Smooth muscle cell (in vitro differentiated cells): ENCODE results near the gene PDCD1. TPM values are rescaled to one million over a fixed set of nuclear protein-coding genes. Genes with fewer than 3 reads are reported as not detected.

Experiments used
- DNase-seq: peaks from one replicate; lab custom pipeline; 2025; ENCODE audit not compliant: unreplicated experiment; lab: John Stamatoyannopoulos, UW
- H2AFZ ChIP-seq: fragments of 200-600 bp; sonication (generic); 2 replicates; pipeline ENCODE4 v1.6.0; 2016; ENCODE audit warnings: antibody characterized with exemption, low read depth, mild to moderate bottlenecking
- H3F3A ChIP-seq: fragments of 200-600 bp; sonication (generic); 2 replicates; pipeline ENCODE4 v1.6.0; 2017; ENCODE audit warnings: antibody characterized with exemption, low read depth
- H3K27ac ChIP-seq: fragments of 200-600 bp; sonication (generic); 2 replicates; pipeline ENCODE4 v1.5.1; 2016; ENCODE audit warnings: low read depth, mild to moderate bottlenecking
- H3K27me3 ChIP-seq: fragments of 200-600 bp; sonication (generic); 2 replicates; pipeline ENCODE4 v1.6.1; 2016; ENCODE audit warnings: low read depth, mild to moderate bottlenecking
- H3K36me3 ChIP-seq: fragments of 200-600 bp; sonication (generic); 2 replicates; pipeline ENCODE4 v1.5.1; 2016; ENCODE audit warnings: low read depth
- H3K4me1 ChIP-seq: fragments of 200-600 bp; sonication (generic); 2 replicates; pipeline ENCODE4 v1.5.1; 2016; ENCODE audit warnings: low read depth
- H3K4me2 ChIP-seq: fragments of 200-600 bp; sonication (generic); 2 replicates; pipeline ENCODE4 v1.6.0; 2016; ENCODE audit warnings: mild to moderate bottlenecking
- H3K4me3 ChIP-seq: fragments of 200-600 bp; sonication (generic); 2 replicates; pipeline ENCODE4 v1.5.1; 2016; ENCODE audit warnings: mild to moderate bottlenecking
- H3K79me2 ChIP-seq: fragments of 200-600 bp; sonication (generic); 2 replicates; pipeline ENCODE4 v1.6.0; 2016; ENCODE audit warnings: low read depth, mild to moderate bottlenecking
- H3K9ac ChIP-seq: fragments of 200-600 bp; sonication (generic); 2 replicates; pipeline ENCODE4 v1.6.0; 2016; ENCODE audit warnings: low read depth
- H3K9me3 ChIP-seq: fragments of 200-600 bp; sonication (generic); replicated peaks from 2 replicates; pipeline ENCODE4 v1.5.1; 2016; ENCODE audit warnings: low read depth
- H4K20me1 ChIP-seq: fragments of 200-600 bp; sonication (generic); 2 replicates; pipeline ENCODE4 v1.6.0; 2016; ENCODE audit warnings: low read depth
- WGBS: methylation state at CpG from one replicate; pipeline ENCODE4 v1.1.7; 2016; ENCODE audit warnings: low lambda C conversion rate; 5-methylcytosine and 5-hydroxymethylcytosine counted together
- polyA plus RNA-seq: library from polyadenylated mRNA; unstranded; fragments of >200 nt; fragmentation: Nextera tagmentation; extraction: Ambion mirVana; gene quantifications from 2 replicates; pipeline ENCODE4 v1.2.1, GENCODE V29; 2016
- total RNA-seq: library from RNA; depleted of rRNA; stranded (reverse); fragments of >200 nt; gene quantifications from 2 replicates; pipeline ENCODE4 v1.2.3, GENCODE V29; 2014
- TF ChIP-seq, protein P1 (sequence below): fragments of 200-600 bp; sonication (generic); IDR thresholded peaks from 2 replicates; pipeline ENCODE4 v1.5.1; 2017; ENCODE audit warnings: borderline replicate concordance, mild to moderate bottlenecking, antibody characterized with exemption; ENCODE audit not compliant: insufficient read depth, poor library complexity, severe bottlenecking

The PDCD1 gene
- total and polyA plus RNA-seq, 2 experiments from 2014 or later = not detected

DNA sequence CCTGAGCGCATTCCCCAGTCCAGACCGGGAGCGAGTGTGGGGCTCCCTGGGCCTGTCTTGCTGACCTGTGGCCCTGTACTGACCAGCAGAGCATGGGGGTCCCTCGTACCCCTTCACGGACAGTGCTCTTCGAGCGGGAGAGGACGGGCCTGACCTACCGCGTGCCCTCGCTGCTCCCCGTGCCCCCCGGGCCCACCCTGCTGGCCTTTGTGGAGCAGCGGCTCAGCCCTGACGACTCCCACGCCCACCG, 44.4 kb downstream of the PDCD1 start:
- no peak overlapping the region for H3K4me2 ChIP-seq
- H3K27me3 ChIP-seq = no peaks in the 10 kb centered on the region
- no peaks in the 10 kb centered on the region for H3K4me1 ChIP-seq
- H3K79me2 ChIP-seq = no peaks in the 10 kb centered on the region
- H3K36me3 ChIP-seq = no peaks in the 10 kb centered on the region
- no peak overlapping the region for H2AFZ ChIP-seq
- no peaks in the 10 kb centered on the region for H3F3A ChIP-seq
- no peak overlapping the region for H3K4me3 ChIP-seq
- H3K9me3 ChIP-seq = no peaks in the 10 kb centered on the region
- no peak overlapping the region for H3K9ac ChIP-seq
- no peaks in the 10 kb centered on the region for H4K20me1 ChIP-seq
- no peak for DNase-seq
- 84% methylated on average over 17 of the region's 17 CpGs for WGBS
- TF ChIP-seq, protein P1, sequence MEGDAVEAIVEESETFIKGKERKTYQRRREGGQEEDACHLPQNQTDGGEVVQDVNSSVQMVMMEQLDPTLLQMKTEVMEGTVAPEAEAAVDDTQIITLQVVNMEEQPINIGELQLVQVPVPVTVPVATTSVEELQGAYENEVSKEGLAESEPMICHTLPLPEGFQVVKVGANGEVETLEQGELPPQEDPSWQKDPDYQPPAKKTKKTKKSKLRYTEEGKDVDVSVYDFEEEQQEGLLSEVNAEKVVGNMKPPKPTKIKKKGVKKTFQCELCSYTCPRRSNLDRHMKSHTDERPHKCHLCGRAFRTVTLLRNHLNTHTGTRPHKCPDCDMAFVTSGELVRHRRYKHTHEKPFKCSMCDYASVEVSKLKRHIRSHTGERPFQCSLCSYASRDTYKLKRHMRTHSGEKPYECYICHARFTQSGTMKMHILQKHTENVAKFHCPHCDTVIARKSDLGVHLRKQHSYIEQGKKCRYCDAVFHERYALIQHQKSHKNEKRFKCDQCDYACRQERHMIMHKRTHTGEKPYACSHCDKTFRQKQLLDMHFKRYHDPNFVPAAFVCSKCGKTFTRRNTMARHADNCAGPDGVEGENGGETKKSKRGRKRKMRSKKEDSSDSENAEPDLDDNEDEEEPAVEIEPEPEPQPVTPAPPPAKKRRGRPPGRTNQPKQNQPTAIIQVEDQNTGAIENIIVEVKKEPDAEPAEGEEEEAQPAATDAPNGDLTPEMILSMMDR = no peak
- no peak overlapping the region for H3K27ac ChIP-seq

DNA sequence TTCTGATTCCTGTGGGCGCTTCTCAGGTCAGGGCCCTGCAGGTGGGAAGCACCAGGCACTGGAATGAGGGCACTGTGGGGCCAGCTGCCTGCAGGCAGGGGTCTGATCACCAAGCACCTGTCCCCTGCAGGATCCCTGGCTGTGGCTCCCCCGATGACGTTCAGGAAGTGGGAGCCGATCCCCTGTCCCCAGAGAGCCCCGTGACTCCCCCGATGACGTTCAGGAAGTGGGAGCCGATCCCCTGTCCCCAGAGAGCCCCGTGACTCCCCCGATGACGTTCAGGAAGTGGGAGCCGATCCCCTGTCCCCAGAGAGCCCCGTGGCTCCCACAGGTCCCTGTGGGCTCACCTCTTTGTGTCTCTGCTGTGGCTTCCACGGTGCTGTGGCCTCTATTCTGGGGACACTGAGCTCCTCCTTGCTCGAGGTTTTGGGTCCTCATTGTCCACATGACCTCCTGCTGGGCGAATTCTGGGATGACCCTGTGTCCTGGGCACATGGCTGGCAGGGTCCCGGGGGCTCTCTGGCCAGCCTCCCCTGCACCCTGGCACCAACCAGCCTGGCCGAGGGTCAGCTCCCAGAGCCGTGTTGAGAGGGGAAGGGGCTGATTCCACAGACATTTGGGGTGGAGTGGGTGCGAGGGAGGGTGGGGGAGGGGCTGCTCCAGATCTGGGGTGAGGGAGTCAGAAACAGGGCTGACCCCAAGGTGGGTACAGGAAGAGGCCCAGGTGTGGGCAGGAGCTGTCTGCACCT, 44.9 kb downstream of the PDCD1 start:
- TF ChIP-seq, protein P1 = no peak
- no peak overlapping the region for H3K27ac ChIP-seq
- H3F3A ChIP-seq = no peaks in the 10 kb centered on the region
- no peak overlapping the region for H3K9ac ChIP-seq
- H4K20me1 ChIP-seq = no peaks in the 10 kb centered on the region
- H3K4me2 ChIP-seq = no peak overlapping the region
- no peaks in the 10 kb centered on the region for H3K9me3 ChIP-seq
- WGBS = 89% methylated on average over 11 of the region's 20 CpGs
- DNase-seq = no peak
- no peaks in the 10 kb centered on the region for H3K4me1 ChIP-seq
- no peaks in the 10 kb centered on the region for H3K36me3 ChIP-seq
- no peaks in the 10 kb centered on the region for H3K27me3 ChIP-seq
- no peak overlapping the region for H2AFZ ChIP-seq
- no peak overlapping the region for H3K4me3 ChIP-seq
- no peaks in the 10 kb centered on the region for H3K79me2 ChIP-seq

DNA sequence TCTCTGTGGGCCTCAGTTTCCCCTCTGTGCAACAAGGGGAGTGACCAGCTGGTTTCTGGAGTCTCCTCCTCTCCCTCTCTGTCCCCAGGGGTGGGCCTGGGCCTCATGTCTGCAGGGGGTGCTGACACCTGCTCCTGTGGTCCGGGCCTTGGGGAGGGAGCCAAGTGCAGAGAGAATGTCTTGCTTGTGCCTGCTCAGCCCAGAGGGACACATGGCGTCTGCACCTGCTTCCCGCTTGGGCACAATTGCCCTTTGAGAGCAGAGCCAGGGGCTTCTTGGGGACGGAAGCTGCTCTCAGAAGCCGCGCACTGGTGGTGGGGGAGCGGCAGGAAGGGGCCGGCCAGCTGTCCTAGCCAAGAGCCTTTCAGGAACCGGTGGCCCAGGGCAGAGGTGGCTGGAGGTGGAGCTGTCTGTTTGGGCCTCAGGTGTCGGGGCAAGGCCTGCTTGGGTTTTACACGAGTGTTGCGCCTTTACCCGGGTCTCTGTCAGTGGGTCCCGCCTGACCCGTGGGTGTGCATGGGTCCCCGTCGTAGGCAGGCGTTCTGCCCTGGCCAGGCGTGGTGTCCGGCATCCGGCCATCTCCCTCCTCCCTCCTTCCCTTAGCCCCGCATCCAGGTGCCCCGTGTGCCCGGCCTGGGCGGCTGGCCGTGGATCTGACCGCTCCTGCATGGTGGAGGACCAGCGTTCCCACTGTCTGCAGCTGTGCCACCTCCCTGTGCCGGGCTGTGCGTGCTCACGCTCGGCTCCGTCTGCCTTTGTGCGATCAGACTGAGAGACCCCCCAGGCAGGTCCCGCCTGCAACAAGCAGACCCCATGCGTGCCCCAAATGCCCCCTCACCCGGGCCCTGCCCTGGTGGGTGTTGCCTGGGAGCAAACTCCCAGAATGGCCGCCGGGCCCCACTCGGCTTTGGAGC, 45.7 kb downstream of the PDCD1 start:
- Histone ChIP-seq H3K9ac (no peak overlapping the region), H3K4me2 (no peak overlapping the region), H3K36me3 (no peaks in the 10 kb centered on the region), H3K27ac (no peak overlapping the region), H4K20me1 (no peaks in the 10 kb centered on the region), H3F3A (no peaks in the 10 kb centered on the region), H2AFZ (no peak overlapping the region), H3K4me1 (peaks cover 3% of the 10 kb centered on the region), H3K27me3 (no peaks in the 10 kb centered on the region), H3K4me3 (no peak overlapping the region), H3K79me2 (no peaks in the 10 kb centered on the region), H3K9me3 (no peaks in the 10 kb centered on the region)
- TF ChIP-seq, protein P1 = no peak
- 95% methylated on average over 40 of the region's 40 CpGs for WGBS
- DNase-seq = no peak
